IMR-90 (cell line): ENCODE results near the gene AATF. TPM values are rescaled to one million over a fixed set of nuclear protein-coding genes. Genes with fewer than 3 reads are reported as not detected.

Experiments used
- ATAC-seq: fragments of 200-7000 bp; cut with Tn5 transposase; 2 replicates; pipeline ENCODE4 v1.9.1; 2020; ENCODE audit warnings: low read depth, mild to moderate bottlenecking, moderate library complexity
- BruUV-seq: library from RNA; stranded (reverse); fragments of 400-500 nt; replicated peaks from 2 replicates; lab custom pipeline; 2021; lab: Mats Ljungman, UMichigan
- CTCF ChIA-PET: fragments of 300-600 bp; formaldehyde crosslinking; extraction: SDS; loops from one replicate; lab custom pipeline; 2021; ENCODE audit warnings: antibody characterized with exemption; lab: Yijun Ruan, JAX
- POLR2A ChIA-PET: fragments of 300-600 bp; sonication (Branson Sonifier 250); formaldehyde crosslinking; loops from one replicate; lab custom pipeline; 2022; ENCODE audit warnings: antibody characterized with exemption; ENCODE audit not compliant: unreplicated experiment; lab: Charles Lee
- DNase-seq: peaks from one replicate; pipeline ENCODE4 v3.0.0; 2013
- H2AFZ ChIP-seq: replicated peaks from 2 replicates; pipeline ENCODE3; 2013; ENCODE audit warnings: low read length, mild to moderate bottlenecking; ENCODE audit not compliant: poor library complexity
- H2AK5ac ChIP-seq: 2 replicates; pipeline ENCODE4 v1.6.1; 2013; ENCODE audit warnings: low read depth, low read length, inconsistent platforms
- H2AK9ac ChIP-seq: replicated peaks from 2 replicates; pipeline ENCODE3; 2013; ENCODE audit warnings: mild to moderate bottlenecking, low read depth, low read length, moderate library complexity; ENCODE audit not compliant: poor library complexity
- H2BK120ac ChIP-seq: 2 replicates; pipeline ENCODE4 v1.6.1; 2013; ENCODE audit warnings: low read depth, low read length, inconsistent platforms
- H2BK15ac ChIP-seq: 3 replicates; pipeline ENCODE4 v1.6.1; 2013; ENCODE audit warnings: low read depth, low read length, inconsistent platforms
- H2BK20ac ChIP-seq: 2 replicates; pipeline ENCODE4 v1.6.1; 2013; ENCODE audit warnings: low read depth, mild to moderate bottlenecking, inconsistent platforms, low read length, moderate library complexity
- H2BK5ac ChIP-seq: 2 replicates; pipeline ENCODE4 v1.6.1; 2013; ENCODE audit warnings: mild to moderate bottlenecking, low read depth, low read length, inconsistent platforms; ENCODE audit not compliant: poor library complexity, severe bottlenecking
- H3K14ac ChIP-seq: replicated peaks from 2 replicates; pipeline ENCODE4 v1.6.1; 2013; ENCODE audit warnings: low read depth, low read length, inconsistent platforms
- H3K18ac ChIP-seq: 2 replicates; pipeline ENCODE4 v1.6.1; 2013; ENCODE audit warnings: low read depth, low read length, control low read depth
- H3K23ac ChIP-seq: 2 replicates; pipeline ENCODE4 v1.6.1; 2013; ENCODE audit warnings: low read depth, low read length, inconsistent platforms
- H3K27ac ChIP-seq: 2 replicates; pipeline ENCODE4 v1.5.1; 2013; ENCODE audit warnings: mild to moderate bottlenecking, control low read depth, low read length; ENCODE audit not compliant: insufficient read depth
- H3K27me3 ChIP-seq: 2 replicates; pipeline ENCODE4 v1.6.1; 2013; ENCODE audit warnings: low read length; ENCODE audit not compliant: control insufficient read depth, insufficient read depth
- H3K36me3 ChIP-seq: 2 replicates; pipeline ENCODE4 v1.6.1; 2013; ENCODE audit warnings: low read length, mixed read lengths; ENCODE audit not compliant: control insufficient read depth, insufficient read depth
- H3K4ac ChIP-seq: 2 replicates; pipeline ENCODE4 v1.6.1; 2013; ENCODE audit warnings: low read depth, low read length, inconsistent platforms
- H3K4me1 ChIP-seq: 2 replicates; pipeline ENCODE4 v1.6.1; 2013; ENCODE audit warnings: low read length, mixed read lengths; ENCODE audit not compliant: control insufficient read depth, insufficient read depth
- H3K4me2 ChIP-seq: 2 replicates; pipeline ENCODE4 v1.6.1; 2013; ENCODE audit warnings: low read depth, mild to moderate bottlenecking, control low read depth, low read length, moderate library complexity
- H3K4me3 ChIP-seq: 2 replicates; pipeline ENCODE4 v1.5.1; 2013; ENCODE audit warnings: low read depth, mild to moderate bottlenecking, control low read depth, low read length, moderate library complexity; ENCODE audit not compliant: insufficient read depth
- H3K56ac ChIP-seq: 2 replicates; pipeline ENCODE4 v1.6.1; 2013; ENCODE audit warnings: low read length, inconsistent platforms; ENCODE audit not compliant: insufficient read depth; ENCODE audit errors: extremely low read depth
- H3K79me1 ChIP-seq, 2 experiments: 2 replicates each; pipeline ENCODE4 v1.6.1; 2013; ENCODE audit warnings: low read length in 2 of 2, inconsistent platforms in 1 of 2, low read depth in 1 of 2
- H3K9ac ChIP-seq: 2 replicates; pipeline ENCODE4 v1.6.1; 2013; ENCODE audit warnings: low read depth, low read length, control low read depth
- H3K9me1 ChIP-seq: 2 replicates; pipeline ENCODE4 v1.6.1; 2013; ENCODE audit warnings: low read length, inconsistent platforms; ENCODE audit not compliant: insufficient read depth
- H3K9me3 ChIP-seq: 2 replicates; pipeline ENCODE4 v1.6.1; 2013; ENCODE audit warnings: low read length; ENCODE audit not compliant: control insufficient read depth, insufficient read depth
- H4K20me1 ChIP-seq: 2 replicates; pipeline ENCODE4 v1.6.1; 2013; ENCODE audit warnings: low read length, inconsistent platforms; ENCODE audit not compliant: insufficient read depth
- H4K5ac ChIP-seq: 2 replicates; pipeline ENCODE4 v1.6.1; 2013; ENCODE audit warnings: mild to moderate bottlenecking, low read depth, low read length, control low read depth
- H4K8ac ChIP-seq, 2 experiments: 2 replicates each; pipeline ENCODE4 v1.6.1; 2013; ENCODE audit warnings: low read depth in 2 of 2, low read length in 2 of 2, control low read depth in 1 of 2, inconsistent platforms in 1 of 2
- H4K91ac ChIP-seq: 2 replicates; pipeline ENCODE4 v1.6.1; 2013; ENCODE audit warnings: low read depth, low read length, inconsistent platforms; ENCODE audit not compliant: insufficient read depth
- BHLHE40 ChIP-seq: fragments of 150-350 bp; IDR thresholded peaks from 2 replicates; pipeline ENCODE4 v1.6.1; 2016; ENCODE audit warnings: mild to moderate bottlenecking, low read depth, low read length
- CEBPB ChIP-seq: IDR thresholded peaks from 2 replicates; pipeline ENCODE4 v1.6.1; 2012; ENCODE audit warnings: low read depth, low read length, improper control_type of control experiment
- CHD1 ChIP-seq: IDR thresholded peaks from 2 replicates; pipeline ENCODE4 v1.6.1; 2012; ENCODE audit warnings: low read depth, low read length, improper control_type of control experiment
- FOS ChIP-seq: fragments of 150-350 bp; IDR thresholded peaks from 2 replicates; pipeline ENCODE4 v1.6.1; 2016; ENCODE audit warnings: low read depth, low read length
- MAFK ChIP-seq: IDR thresholded peaks from 2 replicates; pipeline ENCODE4 v1.6.1; 2012; ENCODE audit warnings: low read depth, low read length, improper control_type of control experiment
- MAZ ChIP-seq: IDR thresholded peaks from 2 replicates; pipeline ENCODE4 v1.6.1; 2012; ENCODE audit warnings: low read depth, mild to moderate bottlenecking, low read length, improper control_type of control experiment, moderate library complexity, borderline replicate concordance
- MXI1 ChIP-seq: IDR thresholded peaks from 2 replicates; pipeline ENCODE4 v1.6.1; 2012; ENCODE audit warnings: low read depth, mild to moderate bottlenecking, low read length, moderate library complexity, borderline replicate concordance
- NFE2L2 ChIP-seq: fragments of 150-350 bp; IDR thresholded peaks from 2 replicates; pipeline ENCODE4 v1.6.1; 2016; ENCODE audit warnings: low read depth, mild to moderate bottlenecking, low read length
- POLR2A ChIP-seq: IDR thresholded peaks from 2 replicates; pipeline ENCODE4 v1.6.1; 2012; ENCODE audit warnings: mild to moderate bottlenecking, low read depth, low read length
- RAD21 ChIP-seq: IDR thresholded peaks from 2 replicates; pipeline ENCODE4 v1.6.1; 2012; ENCODE audit warnings: low read length, improper control_type of control experiment
- RCOR1 ChIP-seq: IDR thresholded peaks from 2 replicates; pipeline ENCODE4 v1.6.1; 2012; ENCODE audit warnings: mild to moderate bottlenecking, low read length, improper control_type of control experiment; ENCODE audit not compliant: insufficient replicate concordance
- RFX5 ChIP-seq: IDR thresholded peaks from 2 replicates; pipeline ENCODE4 v1.8.0; 2012; ENCODE audit warnings: low read depth, mild to moderate bottlenecking, low read length, moderate library complexity
- SMC3 ChIP-seq: fragments of 150-350 bp; IDR thresholded peaks from 2 replicates; pipeline ENCODE4 v1.6.1; 2016; ENCODE audit warnings: low read depth, mild to moderate bottlenecking, antibody characterized with exemption, low read length, moderate library complexity
- WGBS, 2 experiments: methylation state at CpG; one replicate each; pipeline versions ENCODE4 v1.1.5 to v1.1.7; 2013; ENCODE audit warnings: missing lambda C conversion rate in 2 of 2; ENCODE audit not compliant: insufficient read length in 1 of 2; ENCODE audit errors: extremely low coverage in 2 of 2; 5-methylcytosine and 5-hydroxymethylcytosine counted together
- dilution Hi-C: fragments of 300-500 bp; cut with HindIII; formaldehyde crosslinking; loops from one replicate; pipeline ENCODE4 v1.14.3; 2018; ENCODE audit warnings: low sequenced_read_pairs; ENCODE audit not compliant: unreplicated experiment
- in situ Hi-C: fragments of 300-500 bp; cut with MboI; formaldehyde crosslinking; loops from 3 replicates; pipeline ENCODE4 v1.14.3; 2019; ENCODE audit warnings: low sequenced_read_pairs, inconsistent platforms, mixed read lengths
- intact Hi-C: fragments of 100-400 bp; cut with micrococcal nuclease; formaldehyde crosslinking; loops from 2 replicates; pipeline ENCODE4 v1.10.0; 2022
- polyA plus RNA-seq, 3 experiments: library from polyadenylated mRNA; depleted of rRNA; stranded (reverse); fragments of >200 nt; gene quantifications; 2 replicates each; pipeline ENCODE4 v1.2.3, GENCODE V29; 2012; ENCODE audit warnings: low replicate concordance in 1 of 3
- total RNA-seq: library from RNA; depleted of rRNA; stranded (reverse); fragments of >200 nt; gene quantifications from 2 replicates; pipeline ENCODE4 v1.2.3, GENCODE V29; 2012
- TF ChIP-seq, protein P1 (sequence below): conservative IDR thresholded peaks from 2 replicates; pipeline ENCODE4 v1.5.1; 2012; ENCODE audit warnings: mild to moderate bottlenecking, low read depth, low read length, improper control_type of control experiment
- TF ChIP-seq, protein P2 (sequence below): fragments of 150-350 bp; IDR thresholded peaks from 2 replicates; pipeline ENCODE4 v1.6.1; 2017; ENCODE audit warnings: mild to moderate bottlenecking, antibody characterized with exemption, low read length, low read depth
- TF ChIP-seq, protein P3 (sequence below): fragments of 150-350 bp; IDR thresholded peaks from 2 replicates; pipeline ENCODE4 v1.6.1; 2016; ENCODE audit warnings: low read depth, mild to moderate bottlenecking, low read length, moderate library complexity, borderline replicate concordance

Gene AATF
- total and polyA plus RNA-seq, 2 of the 4 experiments (the other 2 are of a cell fraction) = 21.0 to 34.8 TPM

DNA sequence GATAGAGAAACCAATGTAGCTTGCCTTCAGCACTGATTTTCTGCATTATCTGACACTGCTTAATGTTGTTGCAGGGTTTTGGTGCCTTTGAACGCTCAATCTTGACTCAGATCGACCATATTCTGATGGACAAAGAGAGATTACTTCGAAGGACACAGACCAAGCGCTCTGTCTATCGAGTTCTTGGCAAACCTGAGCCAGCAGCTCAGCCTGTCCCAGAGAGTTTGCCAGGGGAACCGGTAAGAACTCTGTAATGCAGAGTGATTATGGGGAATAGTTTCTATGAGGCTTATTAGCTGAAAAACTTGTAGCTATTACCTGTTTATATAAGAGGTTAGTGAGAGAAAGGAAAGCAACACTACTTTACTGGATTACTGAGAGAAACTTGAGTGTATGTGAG lies 40.4 kb downstream of the AATF start:
- Histone ChIP-seq H4K91ac (no peak overlapping the region), H3K56ac (no peak overlapping the region), H2AK9ac (no peak overlapping the region), H4K20me1 (peaks cover 4% of the 10 kb centered on the region; the same call in 1 of the 2 replicates), H3K27me3 (no peaks in the 10 kb centered on the region), H2BK120ac (no peak overlapping the region), H4K5ac (no peak overlapping the region), H3K79me1 (peaks cover 9 to 10% of the 10 kb centered on the region in 2 experiments; a peak in 3 of 4 replicates), H2BK15ac (no peak overlapping the region), H2BK20ac (no peak overlapping the region), H3K18ac (no peak overlapping the region), H3K4me3 (no peak overlapping the region), H3K9ac (no peak overlapping the region), H3K36me3 (peaks cover 28% of the 10 kb centered on the region), H2AK5ac (no peak overlapping the region), H4K8ac (no peak overlapping the region), H3K23ac (no peak overlapping the region), H3K4me1 (peaks cover 2% of the 10 kb centered on the region; the same call in 1 of the 2 replicates), H3K27ac (no peak overlapping the region), H2AFZ (no peak overlapping the region), H2BK5ac (no peak overlapping the region), H3K9me3 (no peaks in the 10 kb centered on the region), H3K4ac (no peak overlapping the region), H3K4me2 (no peak overlapping the region), H3K9me1 (0 out of 2 replicates have a peak, but pooled peaks cover 3% of the 10 kb centered on the region), H3K14ac (no peak overlapping the region)
- CTCF ChIA-PET = no interaction called here
- TF ChIP-seq BHLHE40 (no peak), POLR2A (no peak), FOS (no peak), MAZ (no peak), CEBPB (no peak), NFE2L2 (no peak), MXI1 (no peak), MAFK (no peak), SMC3 (no peak), RAD21 (no peak), CHD1 (no peak), RCOR1 (no peak), RFX5 (no peak)
- TF ChIP-seq, protein P1, sequence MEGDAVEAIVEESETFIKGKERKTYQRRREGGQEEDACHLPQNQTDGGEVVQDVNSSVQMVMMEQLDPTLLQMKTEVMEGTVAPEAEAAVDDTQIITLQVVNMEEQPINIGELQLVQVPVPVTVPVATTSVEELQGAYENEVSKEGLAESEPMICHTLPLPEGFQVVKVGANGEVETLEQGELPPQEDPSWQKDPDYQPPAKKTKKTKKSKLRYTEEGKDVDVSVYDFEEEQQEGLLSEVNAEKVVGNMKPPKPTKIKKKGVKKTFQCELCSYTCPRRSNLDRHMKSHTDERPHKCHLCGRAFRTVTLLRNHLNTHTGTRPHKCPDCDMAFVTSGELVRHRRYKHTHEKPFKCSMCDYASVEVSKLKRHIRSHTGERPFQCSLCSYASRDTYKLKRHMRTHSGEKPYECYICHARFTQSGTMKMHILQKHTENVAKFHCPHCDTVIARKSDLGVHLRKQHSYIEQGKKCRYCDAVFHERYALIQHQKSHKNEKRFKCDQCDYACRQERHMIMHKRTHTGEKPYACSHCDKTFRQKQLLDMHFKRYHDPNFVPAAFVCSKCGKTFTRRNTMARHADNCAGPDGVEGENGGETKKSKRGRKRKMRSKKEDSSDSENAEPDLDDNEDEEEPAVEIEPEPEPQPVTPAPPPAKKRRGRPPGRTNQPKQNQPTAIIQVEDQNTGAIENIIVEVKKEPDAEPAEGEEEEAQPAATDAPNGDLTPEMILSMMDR = no peak
- TF ChIP-seq, protein P2, sequence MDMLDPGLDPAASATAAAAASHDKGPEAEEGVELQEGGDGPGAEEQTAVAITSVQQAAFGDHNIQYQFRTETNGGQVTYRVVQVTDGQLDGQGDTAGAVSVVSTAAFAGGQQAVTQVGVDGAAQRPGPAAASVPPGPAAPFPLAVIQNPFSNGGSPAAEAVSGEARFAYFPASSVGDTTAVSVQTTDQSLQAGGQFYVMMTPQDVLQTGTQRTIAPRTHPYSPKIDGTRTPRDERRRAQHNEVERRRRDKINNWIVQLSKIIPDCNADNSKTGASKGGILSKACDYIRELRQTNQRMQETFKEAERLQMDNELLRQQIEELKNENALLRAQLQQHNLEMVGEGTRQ = no peak
- TF ChIP-seq, protein P3, sequence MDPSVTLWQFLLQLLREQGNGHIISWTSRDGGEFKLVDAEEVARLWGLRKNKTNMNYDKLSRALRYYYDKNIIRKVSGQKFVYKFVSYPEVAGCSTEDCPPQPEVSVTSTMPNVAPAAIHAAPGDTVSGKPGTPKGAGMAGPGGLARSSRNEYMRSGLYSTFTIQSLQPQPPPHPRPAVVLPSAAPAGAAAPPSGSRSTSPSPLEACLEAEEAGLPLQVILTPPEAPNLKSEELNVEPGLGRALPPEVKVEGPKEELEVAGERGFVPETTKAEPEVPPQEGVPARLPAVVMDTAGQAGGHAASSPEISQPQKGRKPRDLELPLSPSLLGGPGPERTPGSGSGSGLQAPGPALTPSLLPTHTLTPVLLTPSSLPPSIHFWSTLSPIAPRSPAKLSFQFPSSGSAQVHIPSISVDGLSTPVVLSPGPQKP = no peak
- POLR2A ChIA-PET = no interaction called here
- ATAC-seq (no peak), DNase-seq (no peak)
- intact Hi-C loops = no loop called here
- no TSS peak for BruUV-seq
- in situ Hi-C loops = no loop called here
- dilution Hi-C loops = no loop called here
- WGBS, 2 experiments = 74% methylated on average over 4 of the region's 6 CpGs; no CpG with 5 or more reads in 1 of the 2 experiments
